ENCODE results near the gene PITRM1.

PITRM1 gene

GRCh38 chr10:3116508-3117100 lies 56.0 kb downstream of the PITRM1 start:
- Histone ChIP-seq H3K27ac (ENCODE audit: low read length) (no peak overlapping the region), H3K9ac (ENCODE audit: low read depth, low read length) (no peak overlapping the region), H3K4me2 (ENCODE audit: insufficient read depth, low read length) (no peak overlapping the region), H3K36me3 (ENCODE audit: insufficient read depth, low read length) (peaks cover 93% of the 10 kb centered on the region), H3K4me3 (ENCODE audit: low read depth in 1 of 2, low read length in 2 of 2) (no peak overlapping the region), H3K79me2 (ENCODE audit: insufficient read depth, low read length) (no peaks in the 10 kb centered on the region), H3K9me3 (ENCODE audit: insufficient read depth, low read length, severe bottlenecking) (no peaks in the 10 kb centered on the region), H3K27me3 (ENCODE audit: insufficient read depth, low read length, poor library complexity) (no peaks in the 10 kb centered on the region), H4K20me1 (ENCODE audit: insufficient read depth, low read length) (peaks cover 14% of the 10 kb centered on the region), H2AFZ (ENCODE audit: low read depth, low read length) (no peak overlapping the region), H3K4me1 (ENCODE audit: insufficient read depth, low read length) (no peaks in the 10 kb centered on the region)
- no peak for ATAC-seq (ENCODE audit: insufficient read depth, low read depth)
- DNase-seq, result no peak
- TF ChIP-seq EZH2 (IDR thresholded peaks at IDR 0.05; ENCODE audit: borderline replicate concordance, low read depth, low read length, severe bottlenecking) (no peak), CTCF (IDR thresholded peaks at IDR 0.05; ENCODE audit: borderline replicate concordance, extremely low read depth, low read length, poor library complexity, severe bottlenecking) (no peak)

- no peak for ATAC-seq (ENCODE audit: insufficient read depth, low read depth)
- Histone ChIP-seq H3K4me1 (ENCODE audit: insufficient read depth, low read length) (no peaks in the 10 kb centered on the region), H3K4me3 (ENCODE audit: low read depth in 1 of 2, low read length in 2 of 2) (no peak overlapping the region), H3K36me3 (ENCODE audit: insufficient read depth, low read length) (peaks cover 93% of the 10 kb centered on the region), H3K9ac (ENCODE audit: low read depth, low read length) (no peak overlapping the region), H2AFZ (ENCODE audit: low read depth, low read length) (no peak overlapping the region), H3K4me2 (ENCODE audit: insufficient read depth, low read length) (no peak overlapping the region), H4K20me1 (ENCODE audit: insufficient read depth, low read length) (peaks cover 23% of the 10 kb centered on the region), H3K9me3 (ENCODE audit: insufficient read depth, low read length, severe bottlenecking) (no peaks in the 10 kb centered on the region), H3K79me2 (ENCODE audit: insufficient read depth, low read length) (peaks cover 3% of the 10 kb centered on the region; the same call in 1 of the 2 replicates), H3K27me3 (ENCODE audit: insufficient read depth, low read length, poor library complexity) (no peaks in the 10 kb centered on the region), H3K27ac (ENCODE audit: low read length) (no peak overlapping the region)
- TF ChIP-seq EZH2 (IDR thresholded peaks at IDR 0.05; ENCODE audit: borderline replicate concordance, low read depth, low read length, severe bottlenecking), result no peak
- TF ChIP-seq CTCF (IDR thresholded peaks at IDR 0.05; ENCODE audit: borderline replicate concordance, extremely low read depth, low read length, poor library complexity, severe bottlenecking), result no peak
- DNase-seq, result no peak
Measured at GRCh38 chr10:3115685-3116084, 56.9 kb downstream of the PITRM1 start.

GRCh38 chr10:3113343-3113720 lies 59.2 kb downstream of the PITRM1 start:
- no peaks in the 10 kb centered on the region for H3K9me3 ChIP-seq (ENCODE audit: insufficient read depth, low read length, severe bottlenecking)
- no peak overlapping the region for H3K9ac ChIP-seq (ENCODE audit: low read depth, low read length)
- H3K36me3 ChIP-seq (ENCODE audit: insufficient read depth, low read length), result peaks cover 94% of the 10 kb centered on the region
- no peak overlapping the region for H3K4me2 ChIP-seq (ENCODE audit: insufficient read depth, low read length)
- no peak overlapping the region for H3K4me3 ChIP-seq (ENCODE audit: low read depth in 1 of 2, low read length in 2 of 2)
- DNase-seq (no peak), ATAC-seq (ENCODE audit: insufficient read depth, low read depth) (no peak)
- no peaks in the 10 kb centered on the region for H3K27me3 ChIP-seq (ENCODE audit: insufficient read depth, low read length, poor library complexity)
- peaks cover 34% of the 10 kb centered on the region for H4K20me1 ChIP-seq (ENCODE audit: insufficient read depth, low read length)
- H2AFZ ChIP-seq (ENCODE audit: low read depth, low read length), result no peak overlapping the region
- H3K79me2 ChIP-seq (ENCODE audit: insufficient read depth, low read length), result peaks cover 3% of the 10 kb centered on the region; the same call in 1 of the 2 replicates
- no peaks in the 10 kb centered on the region for H3K4me1 ChIP-seq (ENCODE audit: insufficient read depth, low read length)
- H3K27ac ChIP-seq (ENCODE audit: low read length), result no peak overlapping the region
- TF ChIP-seq EZH2 (IDR thresholded peaks at IDR 0.05; ENCODE audit: borderline replicate concordance, low read depth, low read length, severe bottlenecking), result no peak
- TF ChIP-seq CTCF (IDR thresholded peaks at IDR 0.05; ENCODE audit: borderline replicate concordance, extremely low read depth, low read length, poor library complexity, severe bottlenecking), result no peak

Measured in DND-41 (cell line).